ENCODE measurements around the gene ARHGAP10.

The ARHGAP10 gene

DNA sequence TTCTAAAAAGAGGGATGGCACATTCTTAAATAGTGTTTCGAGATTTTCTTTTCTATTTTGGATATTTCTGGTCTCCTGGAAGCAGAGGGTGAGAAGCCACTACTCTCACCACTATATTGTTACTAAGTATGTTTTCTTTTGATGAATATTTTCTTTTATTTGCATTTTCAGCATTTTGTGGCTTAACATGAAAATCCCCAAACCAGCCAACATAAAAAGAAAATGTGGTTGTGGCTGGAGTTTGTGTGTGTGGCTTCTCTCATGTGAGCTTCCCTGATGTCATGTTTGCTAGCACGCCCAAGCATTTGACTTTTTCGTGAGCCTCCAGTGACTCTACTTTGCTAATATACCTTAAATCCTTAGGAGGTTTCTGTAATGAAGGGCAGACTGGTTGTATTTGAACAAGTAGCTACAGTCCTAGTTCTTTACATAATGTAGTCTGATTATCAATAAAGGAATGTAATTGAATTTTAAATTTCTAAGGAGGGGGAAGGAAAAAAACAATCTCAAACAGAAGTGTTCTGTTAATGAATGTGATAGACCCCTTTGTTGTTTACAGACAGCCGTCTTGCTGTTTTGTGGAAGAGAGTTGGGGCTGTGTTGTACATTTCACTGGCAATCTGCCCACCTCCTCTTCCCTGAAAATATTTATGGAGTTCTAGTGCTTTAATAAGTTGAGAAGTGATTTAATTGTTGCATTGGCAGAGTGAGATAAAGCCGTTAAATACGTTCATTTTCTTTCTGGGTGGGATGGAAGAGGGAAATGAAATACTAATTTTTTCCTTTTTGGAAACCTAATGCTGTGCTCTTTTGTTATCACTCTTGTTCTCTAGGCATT, 114.6 kb downstream of the ARHGAP10 start:
- DNase-seq: no peak
- no peaks in the 10 kb centered on the region for H3K9me3 ChIP-seq
- TF ChIP-seq, protein P1, sequence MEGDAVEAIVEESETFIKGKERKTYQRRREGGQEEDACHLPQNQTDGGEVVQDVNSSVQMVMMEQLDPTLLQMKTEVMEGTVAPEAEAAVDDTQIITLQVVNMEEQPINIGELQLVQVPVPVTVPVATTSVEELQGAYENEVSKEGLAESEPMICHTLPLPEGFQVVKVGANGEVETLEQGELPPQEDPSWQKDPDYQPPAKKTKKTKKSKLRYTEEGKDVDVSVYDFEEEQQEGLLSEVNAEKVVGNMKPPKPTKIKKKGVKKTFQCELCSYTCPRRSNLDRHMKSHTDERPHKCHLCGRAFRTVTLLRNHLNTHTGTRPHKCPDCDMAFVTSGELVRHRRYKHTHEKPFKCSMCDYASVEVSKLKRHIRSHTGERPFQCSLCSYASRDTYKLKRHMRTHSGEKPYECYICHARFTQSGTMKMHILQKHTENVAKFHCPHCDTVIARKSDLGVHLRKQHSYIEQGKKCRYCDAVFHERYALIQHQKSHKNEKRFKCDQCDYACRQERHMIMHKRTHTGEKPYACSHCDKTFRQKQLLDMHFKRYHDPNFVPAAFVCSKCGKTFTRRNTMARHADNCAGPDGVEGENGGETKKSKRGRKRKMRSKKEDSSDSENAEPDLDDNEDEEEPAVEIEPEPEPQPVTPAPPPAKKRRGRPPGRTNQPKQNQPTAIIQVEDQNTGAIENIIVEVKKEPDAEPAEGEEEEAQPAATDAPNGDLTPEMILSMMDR (IDR thresholded peaks at IDR 0.05; ENCODE audit: low read depth, low read length): no peak
- H3K36me3 ChIP-seq: peaks cover 5% of the 10 kb centered on the region; the same call in 1 of the 2 replicates
- H3K4me1 ChIP-seq: no peaks in the 10 kb centered on the region
- H3K27me3 ChIP-seq: no peaks in the 10 kb centered on the region
- no peak overlapping the region for H3K4me3 ChIP-seq (ENCODE audit: low read depth, low read length)

DNA sequence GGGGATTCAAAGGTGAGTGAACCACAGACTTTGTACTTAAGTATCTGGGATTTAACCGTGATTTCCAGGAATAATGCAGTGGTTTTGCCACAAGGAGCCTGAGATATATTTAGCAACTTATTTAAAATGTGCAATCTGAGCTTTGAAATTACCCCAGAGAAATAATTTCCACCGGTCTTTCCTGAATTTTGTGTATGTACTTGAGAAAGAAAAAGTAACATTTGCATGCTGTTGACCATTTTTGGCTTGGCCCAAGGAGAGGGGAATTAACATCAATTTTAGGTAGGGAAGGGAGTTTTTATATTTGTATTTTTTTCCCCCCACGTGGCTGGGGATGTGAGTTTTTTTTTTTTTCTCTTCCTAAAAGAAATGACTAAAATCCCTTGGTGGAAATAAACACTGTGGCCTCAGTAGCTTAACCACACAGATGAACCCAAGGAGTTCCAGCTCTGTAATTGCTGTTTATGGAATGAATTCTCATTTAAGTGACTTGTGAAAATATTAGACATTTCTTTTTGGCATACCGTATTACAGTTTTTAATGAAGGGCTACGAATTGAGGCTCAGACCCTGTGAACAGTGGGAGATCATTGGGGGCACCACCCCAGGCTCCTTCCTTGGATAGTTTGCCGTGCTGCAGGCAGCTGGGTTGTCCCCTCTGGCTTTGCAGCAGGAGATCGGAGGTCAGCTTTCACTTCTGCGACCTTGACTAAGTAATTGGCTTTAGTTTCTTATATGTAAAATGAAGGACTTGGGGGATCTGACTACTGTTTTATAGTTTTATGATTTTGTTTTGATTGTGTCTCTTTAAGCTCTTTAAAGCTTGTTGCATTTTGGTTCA, 116.1 kb downstream of the ARHGAP10 start:
- H3K4me3 ChIP-seq (ENCODE audit: low read depth, low read length): no peak overlapping the region
- no peaks in the 10 kb centered on the region for H3K9me3 ChIP-seq

DNA sequence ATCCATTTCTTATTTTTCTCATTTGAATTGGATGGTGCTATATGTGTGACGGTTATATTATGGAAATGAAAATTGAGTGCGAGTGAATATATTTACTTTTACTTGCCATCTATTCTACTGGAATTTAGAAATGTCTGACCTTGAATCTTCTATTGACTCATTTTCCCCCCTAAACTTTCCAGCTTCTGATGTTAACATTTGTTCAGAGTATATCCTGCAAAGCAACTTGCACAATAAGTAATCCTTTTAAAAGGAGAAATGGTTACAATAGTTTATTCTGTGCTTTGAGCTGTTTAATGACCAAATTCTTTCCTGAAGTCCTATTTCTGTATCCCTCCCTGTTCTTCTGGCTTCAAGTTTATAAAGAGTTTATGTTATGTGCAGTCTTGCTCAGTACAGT, 116.7 kb downstream of the ARHGAP10 start:
- DNase-seq: no peak
- TF ChIP-seq, protein P1 (IDR thresholded peaks at IDR 0.05; ENCODE audit: low read depth, low read length): no peak
- Histone ChIP-seq H3K4me1 (no peaks in the 10 kb centered on the region), H3K36me3 (peaks cover 5% of the 10 kb centered on the region; the same call in 1 of the 2 replicates), H3K9me3 (no peaks in the 10 kb centered on the region), H3K4me3 (ENCODE audit: low read depth, low read length) (no peak overlapping the region), H3K27me3 (no peaks in the 10 kb centered on the region)

More for the DNA sequence above, 116.1 kb downstream of the ARHGAP10 start:
- no peaks in the 10 kb centered on the region for H3K4me1 ChIP-seq
- DNase-seq: no peak
- peaks cover 5% of the 10 kb centered on the region; the same call in 1 of the 2 replicates for H3K36me3 ChIP-seq
- TF ChIP-seq, protein P1 (IDR thresholded peaks at IDR 0.05; ENCODE audit: low read depth, low read length): no peak
- H3K27me3 ChIP-seq: no peaks in the 10 kb centered on the region

DNA sequence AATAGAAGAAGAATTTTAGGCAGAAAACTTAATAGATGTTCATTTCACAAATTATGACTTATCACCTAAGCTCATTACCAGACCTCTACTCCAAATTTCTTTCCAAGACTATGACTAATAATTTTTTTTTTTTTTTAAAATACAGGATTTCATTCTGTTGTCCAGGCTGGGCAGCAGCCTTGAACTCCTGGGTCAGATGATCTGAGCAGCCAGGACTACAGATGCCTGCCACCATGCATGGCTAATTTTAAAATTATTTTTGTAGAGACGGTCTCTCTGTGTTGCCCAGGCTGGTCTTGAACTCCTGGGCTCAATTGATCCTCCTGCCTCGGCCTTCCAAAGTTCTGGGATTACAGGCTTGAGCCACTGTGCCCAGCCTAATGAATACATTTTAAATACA, 119.2 kb downstream of the ARHGAP10 start:
- no peak overlapping the region for H3K4me3 ChIP-seq (ENCODE audit: low read depth, low read length)
- no peaks in the 10 kb centered on the region for H3K27me3 ChIP-seq
- no peak for DNase-seq
- H3K36me3 ChIP-seq: peaks cover 5% of the 10 kb centered on the region; the same call in 1 of the 2 replicates
- no peaks in the 10 kb centered on the region for H3K9me3 ChIP-seq
- TF ChIP-seq, protein P1 (IDR thresholded peaks at IDR 0.05; ENCODE audit: low read depth, low read length): no peak
- peaks cover 15% of the 10 kb centered on the region for H3K4me1 ChIP-seq

DNA sequence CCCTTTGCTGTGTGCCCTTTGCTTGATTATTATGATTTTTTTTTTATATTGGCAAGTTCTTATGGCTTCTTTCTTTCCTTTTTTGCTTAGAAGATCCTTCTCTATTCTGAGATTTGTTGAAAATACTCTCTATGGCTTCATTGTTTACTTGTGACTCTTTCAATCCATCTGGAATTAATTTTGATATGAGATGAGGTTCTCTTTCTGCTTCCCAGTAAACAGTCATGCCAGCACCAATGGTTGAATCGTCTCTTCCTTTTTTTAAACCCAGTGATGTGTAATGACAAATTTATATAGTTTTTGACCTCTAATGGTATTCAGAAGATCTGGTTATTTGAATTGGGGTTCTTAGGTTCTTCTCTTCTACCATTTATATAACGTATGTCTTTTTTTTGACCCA, 121.8 kb downstream of the ARHGAP10 start:
- DNase-seq: no peak
- no peaks in the 10 kb centered on the region for H3K27me3 ChIP-seq
- peaks cover 15% of the 10 kb centered on the region for H3K4me1 ChIP-seq
- no peaks in the 10 kb centered on the region for H3K9me3 ChIP-seq
- peaks cover 9% of the 10 kb centered on the region for H3K36me3 ChIP-seq
- H3K4me3 ChIP-seq (ENCODE audit: low read depth, low read length): no peak overlapping the region
- TF ChIP-seq, protein P1 (IDR thresholded peaks at IDR 0.05; ENCODE audit: low read depth, low read length): no peak
